SU-DHL-6 (cell line): ENCODE data around the gene DLG1.

ENCODE experiments used
- CTCF ChIP-seq: fragments of 200-600 bp; sonication (generic); IDR thresholded peaks from one replicate; pipeline ENCODE4 v1.5.1; 2017; ENCODE audit warnings: antibody characterized with exemption, mild to moderate bottlenecking, low read length, moderate library complexity; ENCODE audit not compliant: insufficient read depth, poor library complexity, severe bottlenecking
- EZH2phosphoT487 ChIP-seq: fragments of 200-600 bp; sonication (generic), shearing (Covaris generic); conservative IDR thresholded peaks from 2 replicates; pipeline ENCODE4 v1.6.1; 2018; ENCODE audit warnings: mild to moderate bottlenecking, antibody characterized with exemption, low read length, moderate library complexity, mixed read lengths

DNA sequence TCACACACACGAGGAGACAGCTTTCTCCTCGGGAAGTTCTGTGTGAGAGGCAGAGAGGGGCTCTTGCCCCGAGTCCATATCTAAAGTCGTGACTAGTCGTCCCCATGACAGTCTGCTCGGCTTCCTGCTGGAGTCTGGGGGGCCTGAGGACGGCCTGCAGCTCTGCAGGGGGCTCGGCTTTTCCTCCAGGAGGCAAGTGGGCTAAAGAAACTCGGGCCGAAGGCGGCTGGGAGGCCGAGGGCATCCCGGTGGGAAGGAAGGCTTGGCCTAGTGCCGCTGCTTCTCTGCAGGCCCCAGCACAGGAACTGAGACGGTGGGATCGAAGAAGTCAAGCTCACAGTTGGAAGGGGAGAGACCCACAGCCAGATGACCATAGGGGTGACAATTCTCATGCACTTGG, 304.4 kb downstream of the DLG1 start:
- TF ChIP-seq CTCF: no peak
- TF ChIP-seq EZH2phosphoT487: no peak
